ENCODE data around the gene FAM76A. TPM values are rescaled to one million over a fixed set of nuclear protein-coding genes. Genes with fewer than 3 reads are reported as not detected.
"Not testable (repeated sequence)": the region's sequence is repeated elsewhere in the genome, so short reads cannot be mapped to it uniquely, and the experiment has no call there.

Gene FAM76A
- total RNA-seq, 4 donors from 2014 or later, result 10.5 to 29.1 (median 12.5) TPM

DNA sequence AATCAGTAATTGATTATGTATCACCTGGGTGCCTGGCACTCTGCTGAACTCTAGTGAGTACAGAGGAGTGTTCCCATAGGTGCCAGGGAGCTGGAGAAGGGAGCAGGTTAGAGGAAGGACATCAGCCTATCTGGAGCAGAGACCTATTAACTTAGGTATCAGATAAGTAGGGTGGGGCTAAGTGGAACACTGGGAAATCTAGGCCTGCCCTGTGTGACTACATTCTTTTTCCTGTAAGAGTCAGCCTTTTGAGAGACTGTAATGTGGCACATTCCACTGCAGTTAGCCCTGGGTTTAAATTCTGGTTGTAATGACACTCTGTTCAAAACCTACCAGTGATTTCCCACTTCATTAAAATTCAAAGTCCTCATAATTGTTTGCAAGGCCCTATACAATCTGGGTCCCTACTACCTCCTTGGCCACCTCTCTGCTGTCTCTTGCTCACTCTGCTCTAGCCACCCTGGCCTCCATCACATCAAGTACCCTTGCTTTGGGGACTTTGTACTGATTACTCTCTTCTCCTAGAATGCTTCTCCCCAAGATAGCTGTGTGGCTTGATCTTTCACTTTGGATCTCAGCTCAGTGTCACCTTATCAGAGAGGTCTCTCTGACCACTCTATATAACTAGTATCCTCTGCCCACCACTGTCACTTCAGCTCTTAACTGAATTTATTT, 60.2 kb downstream of the FAM76A start:
- intact Hi-C loops (cut with DNase I; ENCODE audit: low total_unique reads), result no loop called here

GRCh38 chr1:27787895-27788294, 62.1 kb downstream of the FAM76A start:
- Histone ChIP-seq H3K9me3 (no peaks in the 10 kb centered on the region), H3K4me1 (peaks cover 0 to 52% (median 17%) of the 10 kb centered on the region in 4 donors), H3K27me3 (no peaks in the 10 kb centered on the region), H3K36me3 (peaks cover 0 to 15% (median 2%) of the 10 kb centered on the region in 4 donors), H3K27ac (peak overlapping the region in 1 of 4 donors; percentile 6), H3K4me3 (no peak overlapping the region)
- intact Hi-C loops (cut with DNase I; ENCODE audit: low total_unique reads), result no loop called here
- no peak for DNase-seq
- TF ChIP-seq POLR2A (IDR thresholded peaks at IDR 0.05) (no peak), EP300 (IDR thresholded peaks at IDR 0.05; ENCODE audit: low read depth) (no peak), CTCF (IDR thresholded peaks at IDR 0.05) (no peak), POLR2AphosphoS5 (IDR thresholded peaks at IDR 0.05) (no peak)
- in situ Hi-C loops (cut with MboI; ENCODE audit: low pct_ligation_motif_present in 1 of 4, low pct_unique_long_range_greater_than_20kb in 1 of 4, low sequenced_read_pairs in 3 of 4), result no loop called here

More for the DNA sequence above, 60.2 kb downstream of the FAM76A start:
- H3K27me3 ChIP-seq, result no peaks in the 10 kb centered on the region
- peaks cover 0 to 52% (median 19%) of the 10 kb centered on the region in 4 donors for H3K4me1 ChIP-seq
- peak overlapping the region; percentile 22 to 72 (median 59) for H3K27ac ChIP-seq
- no peaks in the 10 kb centered on the region for H3K9me3 ChIP-seq
- DNase-seq, result no peak
- TF ChIP-seq EP300 (IDR thresholded peaks at IDR 0.05; ENCODE audit: low read depth) (no peak), CTCF (IDR thresholded peaks at IDR 0.05) (no peak), POLR2A (IDR thresholded peaks at IDR 0.05) (no peak), POLR2AphosphoS5 (IDR thresholded peaks at IDR 0.05) (no peak)
- in situ Hi-C loops (cut with MboI; ENCODE audit: low pct_ligation_motif_present in 1 of 4, low pct_unique_long_range_greater_than_20kb in 1 of 4, low sequenced_read_pairs in 3 of 4), result no loop called here
- peaks cover 0 to 11% (median 2%) of the 10 kb centered on the region in 4 donors for H3K36me3 ChIP-seq
- no peak overlapping the region for H3K4me3 ChIP-seq

DNA sequence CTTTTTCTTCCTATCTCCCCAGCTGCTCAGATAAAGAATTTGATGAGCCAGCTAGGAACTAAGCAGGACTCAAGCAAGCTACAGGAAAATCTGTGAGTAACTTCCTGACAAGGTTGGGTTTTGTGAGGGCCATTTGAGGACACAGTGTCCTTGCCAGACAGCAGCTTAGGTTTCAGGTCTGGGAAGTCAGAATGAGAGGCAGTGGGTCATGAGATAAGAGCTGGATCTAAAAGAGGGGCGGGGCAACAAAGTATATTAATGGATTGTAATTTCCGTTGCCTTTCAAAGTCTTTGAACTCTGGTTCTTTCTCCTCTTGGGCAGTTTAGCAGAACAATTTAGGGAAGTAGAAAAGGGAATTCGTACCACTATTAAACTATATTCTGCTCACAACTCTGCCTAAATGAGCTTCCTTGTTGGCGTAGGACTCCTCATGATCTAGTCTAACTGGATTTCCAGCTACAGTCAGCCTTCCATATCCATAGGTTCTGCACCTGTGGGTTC, 63.8 kb downstream of the FAM76A start:
- no peak for DNase-seq
- Histone ChIP-seq H3K36me3 (peaks cover 0 to 32% (median 7%) of the 10 kb centered on the region in 4 donors), H3K4me3 (no peak overlapping the region), H3K4me1 (peaks cover 0 to 37% (median 13%) of the 10 kb centered on the region in 4 donors), H3K9me3 (no peaks in the 10 kb centered on the region), H3K27me3 (no peaks in the 10 kb centered on the region), H3K27ac (peak overlapping the region in 3 of 4 donors; percentile 15 to 36 (median 24))
- in situ Hi-C loops (cut with MboI; ENCODE audit: low pct_ligation_motif_present in 1 of 4, low pct_unique_long_range_greater_than_20kb in 1 of 4, low sequenced_read_pairs in 3 of 4) (no loop called here), intact Hi-C loops (cut with DNase I; ENCODE audit: low total_unique reads) (no loop called here)
- 39 to 54% methylated on average over 3 to 4 of the region's 4 CpGs for WGBS, 2 donors (ENCODE audit: low coverage in 1 of 2)
- no peak for TF ChIP-seq CTCF (IDR thresholded peaks at IDR 0.05)
- TF ChIP-seq POLR2A (IDR thresholded peaks at IDR 0.05), result no peak
- no peak for TF ChIP-seq EP300 (IDR thresholded peaks at IDR 0.05; ENCODE audit: low read depth)
- no peak for TF ChIP-seq POLR2AphosphoS5 (IDR thresholded peaks at IDR 0.05)

DNA sequence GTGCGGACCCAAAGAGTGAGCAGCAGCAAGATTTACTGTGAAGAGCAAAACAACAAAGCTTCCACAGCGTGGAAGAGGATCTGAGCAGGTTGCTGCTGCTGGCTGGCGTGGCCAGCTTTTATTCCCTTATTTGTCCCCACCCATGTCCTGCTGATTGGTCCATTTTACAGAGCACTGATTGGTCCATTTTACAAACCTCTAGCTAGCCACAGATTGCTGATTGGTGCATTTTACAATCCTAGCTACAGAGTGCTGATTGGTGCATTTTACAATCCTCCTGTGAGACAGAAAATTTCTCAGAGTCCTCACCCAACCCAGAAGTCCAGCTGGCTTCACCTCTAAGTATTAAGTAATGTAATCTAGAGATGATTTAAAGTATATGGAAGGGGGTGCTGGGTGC, 64.5 kb downstream of the FAM76A start:
- intact Hi-C loops (cut with DNase I; ENCODE audit: low total_unique reads); in situ Hi-C loops (cut with MboI; ENCODE audit: low pct_ligation_motif_present in 1 of 4, low pct_unique_long_range_greater_than_20kb in 1 of 4, low sequenced_read_pairs in 3 of 4); DNase-seq; H3K9me3 ChIP-seq; H3K4me3 ChIP-seq; H3K27me3 ChIP-seq: not testable (repeated sequence)
- Histone ChIP-seq H3K4me1 (peaks cover 0 to 31% (median 12%) of the 10 kb centered on the region in 4 donors), H3K36me3 (peaks cover 0 to 38% (median 11%) of the 10 kb centered on the region in 4 donors), H3K27ac (peak overlapping the region in 3 of 4 donors; percentile 15 to 36 (median 24))
- WGBS, 2 donors (ENCODE audit: low coverage in 1 of 2), result 100% methylated on average over 3 of the region's 3 CpGs; no CpG with 5 or more reads in 1 of the 2 donors

Measured in transverse colon (tissue), 4 donors.